Lung (tissue), 12 donors: ENCODE results near the gene HEPACAM2. TPM values are rescaled to one million over a fixed set of nuclear protein-coding genes. Genes with fewer than 3 reads are reported as not detected.

Experiments used
- ATAC-seq: fragments of 200-7000 bp; cut with Tn5 transposase; one replicate; pipeline ENCODE4 v1.9.1; 2020; ENCODE audit warnings: moderate number of reproducible peaks; ENCODE audit not compliant: insufficient read depth, low FRiP score
- DNase-seq, 3 donors: peaks; one replicate each; pipeline ENCODE4 v3.0.0-alpha.2; 2013 to 2017
- H3K27ac ChIP-seq, 2 donors: one replicate each; pipeline ENCODE4 v1.5.1; 2013; ENCODE audit warnings: mild to moderate bottlenecking in 2 of 2, moderate library complexity in 2 of 2, control low read depth in 1 of 2, inconsistent platforms in 1 of 2, low read depth in 1 of 2, low read length in 1 of 2
- H3K27me3 ChIP-seq, 3 donors: one replicate each; pipeline ENCODE4 v1.5.1; 2013; ENCODE audit warnings: low read length in 2 of 3; ENCODE audit not compliant: control insufficient read depth in 3 of 3, insufficient read depth in 3 of 3
- H3K36me3 ChIP-seq, 4 donors: one replicate each; pipeline ENCODE4 v1.5.1; 2013; ENCODE audit warnings: low read length in 4 of 4, mild to moderate bottlenecking in 1 of 4, moderate library complexity in 1 of 4; ENCODE audit not compliant: control insufficient read depth in 4 of 4, insufficient read depth in 4 of 4
- H3K4me1 ChIP-seq, 5 donors: one replicate each; pipeline ENCODE4 v1.5.1; 2013; ENCODE audit warnings: low read length in 5 of 5, mild to moderate bottlenecking in 2 of 5, moderate library complexity in 1 of 5; ENCODE audit not compliant: control insufficient read depth in 5 of 5, insufficient read depth in 5 of 5
- H3K4me3 ChIP-seq: one replicate; pipeline ENCODE4 v1.5.1; 2013; ENCODE audit warnings: mild to moderate bottlenecking, control low read depth, moderate library complexity
- H3K9ac ChIP-seq, 2 donors: one replicate each; pipeline ENCODE4 v1.5.1; 2013; ENCODE audit warnings: low read length in 2 of 2, control low read depth in 1 of 2; ENCODE audit not compliant: insufficient read depth in 1 of 2
- H3K9me3 ChIP-seq, 4 donors: one replicate each; pipeline ENCODE4 v1.5.1; 2013; ENCODE audit warnings: low read length in 3 of 4, mild to moderate bottlenecking in 1 of 4, moderate library complexity in 1 of 4; ENCODE audit not compliant: control insufficient read depth in 4 of 4, insufficient read depth in 3 of 4
- CTCF ChIP-seq: IDR thresholded peaks from 2 replicates; pipeline ENCODE4 v1.5.1; 2012; ENCODE audit warnings: mild to moderate bottlenecking; ENCODE audit errors: control extremely low read depth, extremely low read depth
- WGBS, 2 donors: extraction: QIAGEN DNeasy Blood & Tissue Kit; methylation state at CpG; one replicate each; pipeline ENCODE4 v1.1.7; 2013; 5-methylcytosine and 5-hydroxymethylcytosine counted together
- polyA plus RNA-seq, 2 donors: library from polyadenylated mRNA; stranded (reverse); fragments of 200-250 nt; gene quantifications; one replicate each; pipeline ENCODE4 v1.2.1, GENCODE V29; 2013
- total RNA-seq, 2 donors: library from RNA; depleted of rRNA in 1 of 2; stranded (reverse); fragments of >200 nt in 1 of 2; gene quantifications; one replicate each; pipeline ENCODE4 v1.2.1, GENCODE V29; 2014 to 2021
- donor health status: control.
- donor health status: control.
- donor health status: Bipolar disorder and iron deficiency.
- donor health status: healthy.
- donor health status: DM: yes; HTN: yes; CAD: no.

HEPACAM2 gene
- total and polyA plus RNA-seq, 4 donors: 0.08 to 2.2 (median 0.27) TPM

DNA sequence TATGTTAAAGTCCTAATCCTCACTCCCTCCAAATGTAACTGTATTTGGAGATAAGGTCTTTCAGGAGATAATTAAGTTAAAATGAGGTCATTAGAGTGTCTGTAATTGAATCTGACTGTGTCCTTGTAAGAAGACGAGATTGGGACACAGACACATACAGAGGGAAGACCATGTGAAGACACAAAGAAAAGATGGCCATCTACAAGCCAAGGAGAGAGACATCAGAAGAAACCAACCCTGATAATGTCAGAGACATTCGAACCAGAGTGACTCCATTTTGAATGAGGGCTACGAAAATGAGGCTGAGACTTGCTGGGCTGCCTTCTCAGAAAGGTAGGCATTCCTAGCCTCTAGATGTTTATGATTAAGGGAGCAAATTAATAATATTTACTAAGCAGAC is 77.5 kb downstream of the HEPACAM2 start:
- H3K4me1 ChIP-seq: peaks cover 0 to 26% (median 5%) of the 10 kb centered on the region in 5 donors
- peak overlapping the region in 1 of 2 donors; percentile 52 for H3K9ac ChIP-seq
- no peak for DNase-seq
- H3K27ac ChIP-seq: no peak overlapping the region
- H3K4me3 ChIP-seq: no peak overlapping the region
- WGBS, 2 donors: 86 to 93% methylated on average over 3 of the region's 3 CpGs
- no peak for TF ChIP-seq CTCF
- H3K36me3 ChIP-seq: peaks cover 3 to 8% (median 5%) of the 10 kb centered on the region in 4 donors
- no peak for ATAC-seq
- H3K9me3 ChIP-seq: no peaks in the 10 kb centered on the region
- H3K27me3 ChIP-seq: no peaks in the 10 kb centered on the region

DNA sequence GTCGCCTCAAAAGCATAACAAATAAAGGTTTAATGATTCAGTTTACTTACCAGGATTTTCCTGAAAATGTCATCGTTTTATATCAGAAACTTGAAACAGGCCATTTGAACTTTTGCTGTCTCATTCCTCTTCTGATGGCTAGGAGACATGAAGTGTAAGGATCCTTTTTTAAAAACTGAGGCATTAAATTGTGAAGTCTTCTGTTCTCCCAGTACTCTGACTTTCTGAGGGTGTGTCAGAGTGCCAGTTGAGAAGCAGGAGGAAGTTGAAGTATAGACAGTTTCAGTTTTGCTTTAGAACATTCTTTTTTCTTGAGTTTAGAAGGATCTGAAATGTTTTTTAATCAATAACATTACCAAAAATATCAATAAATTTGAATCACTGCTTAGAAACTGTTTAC is 78.1 kb downstream of the HEPACAM2 start, which contains the start of gene SAMD9L:
SAMD9L (minus strand) TSS at position 242 of the 400 bp plus-strand sequence. CDS start 12,414 bp downstream, outside the sequence.
- peak in 2 of 3 donors; percentile 46 to 56 for DNase-seq
- Histone ChIP-seq H3K9me3 (peaks cover 0 to under 1% (median 0%) of the 10 kb centered on the region in 4 donors), H3K4me3 (peak within 1 kb of the TSS; percentile 44), H3K27me3 (no peaks in the 10 kb centered on the region), H3K27ac (peak within 1 kb of the TSS in 1 of 2 donors; percentile 72), H3K4me1 (peaks cover 0 to 26% (median 5%) of the 10 kb centered on the region in 5 donors), H3K9ac (peak within 1 kb of the TSS; percentile 28 to 52), H3K36me3 (peaks cover 4 to 14% (median 6%) of the 10 kb centered on the region in 4 donors)
- 6 to 12% methylated on average over 2 of the region's 2 CpGs for WGBS, 2 donors
- ATAC-seq: no peak
- TF ChIP-seq CTCF: no peak

DNA sequence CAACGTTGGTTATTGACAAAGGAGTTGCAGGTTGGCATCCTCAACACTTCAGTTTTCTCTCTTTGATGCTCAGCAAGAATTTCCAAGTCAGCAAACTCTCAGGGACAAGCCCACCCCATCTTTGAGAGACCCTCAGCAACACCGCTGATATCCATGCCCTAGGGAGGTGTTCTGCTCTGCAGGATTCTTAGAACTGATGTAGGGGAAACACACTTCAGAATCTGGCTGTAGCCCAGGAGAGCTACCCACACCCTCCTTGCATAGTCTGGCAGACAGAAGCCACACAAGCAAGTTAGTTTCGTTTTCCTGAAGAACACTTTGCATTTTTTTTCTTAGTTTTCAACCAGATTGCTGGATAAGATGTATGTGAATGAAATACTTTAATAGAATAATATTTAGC is 78.9 kb downstream of the HEPACAM2 start:
- ATAC-seq: peak; percentile 49
- peak overlapping the region; percentile 44 for H3K4me3 ChIP-seq
- H3K9ac ChIP-seq: peak overlapping the region; percentile 28 to 52
- H3K27me3 ChIP-seq: no peaks in the 10 kb centered on the region
- H3K4me1 ChIP-seq: peaks cover 0 to 26% (median 5%) of the 10 kb centered on the region in 5 donors
- DNase-seq: peak; percentile 50 to 82 (median 70)
- peaks cover 0 to 2% (median 0%) of the 10 kb centered on the region in 4 donors for H3K9me3 ChIP-seq
- peaks cover 4 to 21% (median 12%) of the 10 kb centered on the region in 4 donors for H3K36me3 ChIP-seq
- 0 to 1% methylated on average over 3 of the region's 3 CpGs for WGBS, 2 donors
- no peak for TF ChIP-seq CTCF
- peak overlapping the region in 1 of 2 donors; percentile 72 for H3K27ac ChIP-seq
